Central memory CD8-positive, alpha-beta T cell (primary cell): ENCODE results near the gene COQ8A.

Experiments used
- ATAC-seq: fragments of 150-1000 bp; cut with Tn5 transposase; replicated peaks from 2 replicates; pipeline ENCODE4 v1.10.0; 2022; ENCODE audit warnings: mild to moderate bottlenecking, moderate FRiP score, moderate number of reproducible peaks; ENCODE audit not compliant: poor library complexity, severe bottlenecking; ENCODE audit errors: extremely low read depth
- DNase-seq, 2 donors: peaks; one replicate each; pipeline ENCODE4 v3.0.0; 2021; ENCODE audit warnings: low spot score in 2 of 2
- H3K27ac Mint-ChIP-seq: one replicate; pipeline ENCODE4 v1.8.0; 2022; ENCODE audit warnings: low read depth, mild to moderate bottlenecking, moderate library complexity, mixed read lengths
- H3K27me3 Mint-ChIP-seq: one replicate; pipeline ENCODE4 v1.8.0; 2022; ENCODE audit warnings: mixed read lengths
- H3K36me3 Mint-ChIP-seq: one replicate; pipeline ENCODE4 v1.8.0; 2022; ENCODE audit warnings: mild to moderate bottlenecking, moderate library complexity, mixed read lengths; ENCODE audit not compliant: insufficient read depth
- H3K4me1 Mint-ChIP-seq: one replicate; pipeline ENCODE4 v1.8.0; 2022; ENCODE audit warnings: mixed read lengths
- H3K4me3 Mint-ChIP-seq: one replicate; pipeline ENCODE4 v1.8.0; 2022; ENCODE audit warnings: mild to moderate bottlenecking, moderate library complexity, mixed read lengths
- H3K9me3 Mint-ChIP-seq: one replicate; pipeline ENCODE4 v1.8.0; 2022; ENCODE audit warnings: mixed read lengths

Gene COQ8A

GRCh38 chr1:227003165-227003564, 63.1 kb downstream of the COQ8A start:
- no peaks in the 10 kb centered on the region for H3K36me3 Mint-ChIP-seq
- no peaks in the 10 kb centered on the region for H3K9me3 Mint-ChIP-seq
- DNase-seq (no peak), ATAC-seq (no peak)
- H3K4me3 Mint-ChIP-seq = no peak overlapping the region
- H3K27ac Mint-ChIP-seq = no peak overlapping the region
- no peaks in the 10 kb centered on the region for H3K4me1 Mint-ChIP-seq
- H3K27me3 Mint-ChIP-seq = no peaks in the 10 kb centered on the region

- Mint-ChIP-seq H3K27me3 (no peaks in the 10 kb centered on the region), H3K36me3 (no peaks in the 10 kb centered on the region), H3K4me3 (no peak overlapping the region), H3K9me3 (no peaks in the 10 kb centered on the region), H3K27ac (no peak overlapping the region), H3K4me1 (no peaks in the 10 kb centered on the region)
- no peak for DNase-seq
- no peak for ATAC-seq
Observed at GRCh38 chr1:227004796-227005195, 64.7 kb downstream of the COQ8A start.

GRCh38 chr1:227006226-227006796, 66.2 kb downstream of the COQ8A start:
- no peak for ATAC-seq
- no peak for DNase-seq

GRCh38 chr1:227009937-227010336, 69.8 kb downstream of the COQ8A start:
- no peak overlapping the region for H3K4me3 Mint-ChIP-seq
- H3K27ac Mint-ChIP-seq = no peak overlapping the region
- no peaks in the 10 kb centered on the region for H3K4me1 Mint-ChIP-seq
- H3K36me3 Mint-ChIP-seq = no peaks in the 10 kb centered on the region
- H3K9me3 Mint-ChIP-seq = no peaks in the 10 kb centered on the region
- H3K27me3 Mint-ChIP-seq = peaks cover 18% of the 10 kb centered on the region
- ATAC-seq = no peak
- DNase-seq = no peak

More at GRCh38 chr1:227006226-227006796, 66.2 kb downstream of the COQ8A start:
- H3K9me3 Mint-ChIP-seq = no peaks in the 10 kb centered on the region
- H3K27ac Mint-ChIP-seq = no peak overlapping the region
- no peak overlapping the region for H3K4me3 Mint-ChIP-seq
- H3K36me3 Mint-ChIP-seq = no peaks in the 10 kb centered on the region
- H3K27me3 Mint-ChIP-seq = peaks cover 6% of the 10 kb centered on the region
- no peaks in the 10 kb centered on the region for H3K4me1 Mint-ChIP-seq

- no peak for ATAC-seq
- Mint-ChIP-seq H3K4me3 (no peak overlapping the region), H3K27ac (no peak overlapping the region), H3K9me3 (no peaks in the 10 kb centered on the region), H3K4me1 (no peaks in the 10 kb centered on the region), H3K36me3 (no peaks in the 10 kb centered on the region), H3K27me3 (peaks cover 18% of the 10 kb centered on the region)
- DNase-seq = no peak
Observed at GRCh38 chr1:227010645-227011044, 70.6 kb downstream of the COQ8A start.

- no peaks in the 10 kb centered on the region for H3K36me3 Mint-ChIP-seq
- H3K9me3 Mint-ChIP-seq = no peaks in the 10 kb centered on the region
- H3K4me3 Mint-ChIP-seq = no peak overlapping the region
- ATAC-seq = no peak
- H3K27ac Mint-ChIP-seq = no peak overlapping the region
- peaks cover 22% of the 10 kb centered on the region for H3K27me3 Mint-ChIP-seq
- no peaks in the 10 kb centered on the region for H3K4me1 Mint-ChIP-seq
- DNase-seq = no peak
Observed at GRCh38 chr1:227016990-227017389, 76.9 kb downstream of the COQ8A start.

- no peak overlapping the region for H3K27ac Mint-ChIP-seq
- ATAC-seq (no peak), DNase-seq (no peak)
- H3K4me1 Mint-ChIP-seq = no peaks in the 10 kb centered on the region
- no peak overlapping the region for H3K4me3 Mint-ChIP-seq
- H3K9me3 Mint-ChIP-seq = no peaks in the 10 kb centered on the region
- no peaks in the 10 kb centered on the region for H3K27me3 Mint-ChIP-seq
- no peaks in the 10 kb centered on the region for H3K36me3 Mint-ChIP-seq
Observed at GRCh38 chr1:227032396-227032795, 92.3 kb downstream of the COQ8A start.

- H3K27me3 Mint-ChIP-seq = no peaks in the 10 kb centered on the region
- no peaks in the 10 kb centered on the region for H3K9me3 Mint-ChIP-seq
- H3K4me3 Mint-ChIP-seq = no peak overlapping the region
- ATAC-seq (no peak), DNase-seq (no peak)
- H3K36me3 Mint-ChIP-seq = no peaks in the 10 kb centered on the region
- no peaks in the 10 kb centered on the region for H3K4me1 Mint-ChIP-seq
- no peak overlapping the region for H3K27ac Mint-ChIP-seq
Observed at GRCh38 chr1:227033880-227034279, 93.8 kb downstream of the COQ8A start.

- Mint-ChIP-seq H3K36me3 (no peaks in the 10 kb centered on the region), H3K4me3 (no peak overlapping the region), H3K27me3 (no peaks in the 10 kb centered on the region), H3K4me1 (no peaks in the 10 kb centered on the region), H3K27ac (no peak overlapping the region), H3K9me3 (no peaks in the 10 kb centered on the region)
- DNase-seq (no peak), ATAC-seq (no peak)
Observed at GRCh38 chr1:227035316-227035715, 95.2 kb downstream of the COQ8A start.

- no peak for ATAC-seq
- no peak for DNase-seq
- Mint-ChIP-seq H3K4me1 (no peaks in the 10 kb centered on the region), H3K4me3 (no peak overlapping the region), H3K27ac (no peak overlapping the region), H3K27me3 (peaks cover 14% of the 10 kb centered on the region), H3K9me3 (no peaks in the 10 kb centered on the region), H3K36me3 (no peaks in the 10 kb centered on the region)
Observed at GRCh38 chr1:227037121-227037520, 97.0 kb downstream of the COQ8A start.
